Measurements from ENCODE around the gene SYDE1.

SYDE1 gene

GRCh38 chr19:15124572-15125231 is 17.5 kb downstream of the SYDE1 start:
- Histone ChIP-seq H3K4me3 (ENCODE audit: low read length) (peak overlapping the region; percentile 99), H3K9ac (ENCODE audit: low read length) (peak overlapping the region; percentile 94), H3K9me3 (replicated peaks; ENCODE audit: insufficient read depth, low read length) (no peaks in the 10 kb centered on the region), H3F3A (ENCODE audit: insufficient read depth, low read length) (no peaks in the 10 kb centered on the region), H3K4me1 (ENCODE audit: low read length) (0 out of 2 replicates have a peak, but pooled peaks cover 3% of the 10 kb centered on the region), H3K36me3 (replicated peaks; ENCODE audit: insufficient read depth, low read length) (no peaks in the 10 kb centered on the region), H2AFZ (ENCODE audit: low read length) (peak overlapping the region; percentile 92), H3K27ac (ENCODE audit: low read length) (peak overlapping the region; percentile 75; the same call in 1 of the 2 replicates), H3K4me2 (ENCODE audit: low read depth, low read length) (peak overlapping the region; percentile 93), H4K20me1 (ENCODE audit: insufficient read depth, low read length) (no peaks in the 10 kb centered on the region), H3K27me3 (replicated peaks; ENCODE audit: insufficient read depth, low read length) (no peaks in the 10 kb centered on the region), H3K9me2 (replicated peaks; ENCODE audit: insufficient read depth, low read length) (no peaks in the 10 kb centered on the region), H3K79me2 (ENCODE audit: low read length) (peaks cover 17% of the 10 kb centered on the region)
- DNase-seq: no peak
- no peak for TF ChIP-seq EZH2 (optimal IDR thresholded peaks at IDR 0.05; ENCODE audit: low read depth, low read length)
- TF ChIP-seq CTCF (IDR thresholded peaks at IDR 0.05; ENCODE audit: low read length): no peak
- no peak for TF ChIP-seq EZH2phosphoT487 (IDR thresholded peaks at IDR 0.05; ENCODE audit: low read length)

- Histone ChIP-seq H3K4me2 (ENCODE audit: low read depth, low read length) (peak overlapping the region; percentile 93), H3K36me3 (replicated peaks; ENCODE audit: insufficient read depth, low read length) (no peaks in the 10 kb centered on the region), H3K9ac (ENCODE audit: low read length) (peak overlapping the region; percentile 94), H3K27ac (ENCODE audit: low read length) (peak overlapping the region; percentile 75; the same call in 1 of the 2 replicates), H3K4me3 (ENCODE audit: low read length) (peak overlapping the region; percentile 99), H3K4me1 (ENCODE audit: low read length) (0 out of 2 replicates have a peak, but pooled peaks cover 3% of the 10 kb centered on the region), H4K20me1 (ENCODE audit: insufficient read depth, low read length) (no peaks in the 10 kb centered on the region), H3F3A (ENCODE audit: insufficient read depth, low read length) (no peaks in the 10 kb centered on the region), H3K79me2 (ENCODE audit: low read length) (peaks cover 17% of the 10 kb centered on the region), H3K9me2 (replicated peaks; ENCODE audit: insufficient read depth, low read length) (no peaks in the 10 kb centered on the region), H3K27me3 (replicated peaks; ENCODE audit: insufficient read depth, low read length) (0 out of 2 replicates have a peak, but pooled peaks cover 3% of the 10 kb centered on the region), H3K9me3 (replicated peaks; ENCODE audit: insufficient read depth, low read length) (no peaks in the 10 kb centered on the region), H2AFZ (ENCODE audit: low read length) (peak overlapping the region; percentile 92)
- no peak for TF ChIP-seq EZH2phosphoT487 (IDR thresholded peaks at IDR 0.05; ENCODE audit: low read length)
- no peak for TF ChIP-seq EZH2 (optimal IDR thresholded peaks at IDR 0.05; ENCODE audit: low read depth, low read length)
- TF ChIP-seq CTCF (IDR thresholded peaks at IDR 0.05; ENCODE audit: low read length): no peak
- DNase-seq: peak; percentile 97
These were observed 18.2 kb downstream of the SYDE1 start for GRCh38 chr19:15125232-15126067.

GRCh38 chr19:15126131-15126910 is 19.1 kb downstream of the SYDE1 start:
- TF ChIP-seq EZH2 (optimal IDR thresholded peaks at IDR 0.05; ENCODE audit: low read depth, low read length) (no peak), EZH2phosphoT487 (IDR thresholded peaks at IDR 0.05; ENCODE audit: low read length) (no peak), CTCF (IDR thresholded peaks at IDR 0.05; ENCODE audit: low read length) (no peak)
- H3K27me3 ChIP-seq (replicated peaks; ENCODE audit: insufficient read depth, low read length): 0 out of 2 replicates have a peak, but pooled peaks cover 3% of the 10 kb centered on the region

More at GRCh38 chr19:15126131-15126910, 19.1 kb downstream of the SYDE1 start:
- Histone ChIP-seq H2AFZ (ENCODE audit: low read length) (0 out of 2 replicates have a peak overlapping the region, but pooled peaks have one; percentile 36), H3K79me2 (ENCODE audit: low read length) (peaks cover 17% of the 10 kb centered on the region), H3K4me2 (ENCODE audit: low read depth, low read length) (peak overlapping the region; percentile 93), H3K9me3 (replicated peaks; ENCODE audit: insufficient read depth, low read length) (no peaks in the 10 kb centered on the region), H3K9me2 (replicated peaks; ENCODE audit: insufficient read depth, low read length) (no peaks in the 10 kb centered on the region), H3K4me3 (ENCODE audit: low read length) (peak overlapping the region; percentile 99), H3K27ac (ENCODE audit: low read length) (no peak overlapping the region), H3F3A (ENCODE audit: insufficient read depth, low read length) (no peaks in the 10 kb centered on the region), H3K36me3 (replicated peaks; ENCODE audit: insufficient read depth, low read length) (no peaks in the 10 kb centered on the region), H4K20me1 (ENCODE audit: insufficient read depth, low read length) (no peaks in the 10 kb centered on the region), H3K4me1 (ENCODE audit: low read length) (0 out of 2 replicates have a peak, but pooled peaks cover 4% of the 10 kb centered on the region), H3K9ac (ENCODE audit: low read length) (peak overlapping the region; percentile 30; the same call in 1 of the 2 replicates)
- DNase-seq: no peak

Data from MM.1S (cell line).